Transverse colon (tissue), 4 donors: Measurements from ENCODE around the gene XRCC5. TPM values are rescaled to one million over a fixed set of nuclear protein-coding genes. Genes with fewer than 3 reads are reported as not detected.
"Not testable (repeated sequence)": the region's sequence is repeated elsewhere in the genome, so short reads cannot be mapped to it uniquely, and the experiment has no call there.

Experiments used
- DNase-seq: peaks from one replicate; pipeline ENCODE4 v3.0.0-alpha.2; 2019
- H3K27ac ChIP-seq, 4 donors: fragments of 200-600 bp; sonication (generic); 2 replicates each; pipeline ENCODE4 v1.5.1; 2016 to 2018; ENCODE audit warnings: inconsistent platforms in 4 of 4
- H3K27me3 ChIP-seq: fragments of 200-600 bp; sonication (generic); 2 replicates; pipeline ENCODE4 v1.5.1; 2017; ENCODE audit warnings: inconsistent platforms
- H3K36me3 ChIP-seq, 4 donors: fragments of 200-600 bp; sonication (generic); 2 replicates each; pipeline ENCODE4 v1.5.1; 2017 to 2019; ENCODE audit warnings: inconsistent platforms in 4 of 4
- H3K4me1 ChIP-seq, 4 donors: fragments of 200-600 bp; sonication (generic); 2 replicates each; pipeline ENCODE4 v1.5.1; 2017 to 2020; ENCODE audit warnings: inconsistent platforms in 4 of 4
- H3K4me3 ChIP-seq, 4 donors: fragments of 200-600 bp; sonication (generic); 1 replicate in 1 of 4; 2 replicates in 3 of 4; pipeline versions ENCODE4 v1.5.1 to v1.6.1; 2017 to 2019; ENCODE audit warnings: inconsistent platforms in 4 of 4
- H3K9me3 ChIP-seq, 2 donors: fragments of 200-600 bp; sonication (generic); 2 replicates each; pipeline ENCODE4 v1.5.1; 2017 to 2019; ENCODE audit warnings: inconsistent platforms in 2 of 2
- CTCF ChIP-seq, 5 experiments: fragments of 200-600 bp in 3 of 5; fragments of 450-650 bp in 2 of 5; sonication (generic) in 3 of 5; IDR thresholded peaks; 1 replicate in 2 of 5; 2 replicates in 3 of 5; pipeline ENCODE4 v1.5.1; 2016 to 2017; ENCODE audit warnings: antibody characterized with exemption in 5 of 5, inconsistent platforms in 3 of 5, mild to moderate bottlenecking in 2 of 5, moderate library complexity in 1 of 5
- EP300 ChIP-seq: sonication (generic); formaldehyde crosslinking; IDR thresholded peaks from one replicate; pipeline ENCODE4 v1.6.1; 2017; ENCODE audit warnings: antibody characterized with exemption, low read depth
- POLR2A ChIP-seq: fragments of 450-650 bp; IDR thresholded peaks from one replicate; pipeline ENCODE4 v1.6.1; 2016; ENCODE audit warnings: antibody characterized with exemption, mild to moderate bottlenecking, moderate library complexity
- POLR2AphosphoS5 ChIP-seq, 3 donors: sonication (generic); formaldehyde crosslinking; IDR thresholded peaks; one replicate each; pipeline ENCODE4 v1.6.1; 2016; ENCODE audit warnings: antibody characterized with exemption in 3 of 3
- WGBS, 2 donors: methylation state at CpG; one replicate each; pipeline ENCODE4 v1.1.5; 2018; ENCODE audit warnings: low coverage in 1 of 2; 5-methylcytosine and 5-hydroxymethylcytosine counted together
- in situ Hi-C, 4 donors: fragments of 200-750 bp; cut with MboI; loops; one replicate each; pipeline versions ENCODE4 v1.15.0 to v1.15.1; 2017; ENCODE audit warnings: low sequenced_read_pairs in 3 of 4, low pct_ligation_motif_present in 1 of 4, low pct_unique_long_range_greater_than_20kb in 1 of 4
- intact Hi-C: fragments of 100-400 bp; cut with DNase I; formaldehyde crosslinking; loops from one replicate; pipeline ENCODE4 v1.15.1; 2023; ENCODE audit warnings: low total_unique reads
- total RNA-seq, 4 donors: library from RNA; depleted of rRNA; stranded (reverse); fragments of >200 nt; gene quantifications; one replicate each; pipeline ENCODE4 v1.1.0, GENCODE V29; 2016

The XRCC5 gene
- total RNA-seq, 4 donors from 2014 or later, result 75.6 to 120 (median 101) TPM

GRCh38 chr2:216139884-216140283 is 30.7 kb downstream of the XRCC5 start:
- H3K27me3 ChIP-seq, result no peaks in the 10 kb centered on the region
- in situ Hi-C loops (no loop called here), intact Hi-C loops (no loop called here)
- peaks cover 0 to 84% (median 44%) of the 10 kb centered on the region in 4 donors for H3K36me3 ChIP-seq
- no peaks in the 10 kb centered on the region for H3K4me1 ChIP-seq
- peak in 3 of 5 experiments; percentile 16 to 23 (median 17) for TF ChIP-seq CTCF (IDR thresholded peaks at IDR 0.05)
- no peak for TF ChIP-seq POLR2AphosphoS5 (IDR thresholded peaks at IDR 0.05)
- no peak overlapping the region for H3K27ac ChIP-seq
- H3K9me3 ChIP-seq, result no peaks in the 10 kb centered on the region
- DNase-seq, result no peak
- H3K4me3 ChIP-seq, result no peak overlapping the region

- H3K9me3 ChIP-seq, H3K4me1 ChIP-seq, H3K27ac ChIP-seq, DNase-seq, H3K4me3 ChIP-seq, intact Hi-C loops, H3K27me3 ChIP-seq, in situ Hi-C loops: not testable (repeated sequence)
- 92 to 100% methylated on average over 1 to 4 of the region's 4 CpGs for WGBS, 2 donors
- H3K36me3 ChIP-seq, result peaks cover 0 to 89% (median 44%) of the 10 kb centered on the region in 4 donors
These were observed 32.4 kb downstream of the XRCC5 start for GRCh38 chr2:216141516-216141915.

- WGBS, 2 donors, result 96 to 100% methylated on average over 1 of the region's 1 CpG
- Histone ChIP-seq H3K4me1 (no peaks in the 10 kb centered on the region), H3K27ac (no peak overlapping the region), H3K4me3 (no peak overlapping the region), H3K36me3 (peaks cover 0 to 91% (median 39%) of the 10 kb centered on the region in 4 donors), H3K27me3 (no peaks in the 10 kb centered on the region), H3K9me3 (no peaks in the 10 kb centered on the region)
- intact Hi-C loops, result no loop called here
- TF ChIP-seq EP300, result no peak
- no peak for TF ChIP-seq POLR2AphosphoS5 (IDR thresholded peaks at IDR 0.05)
- TF ChIP-seq POLR2A, result no peak
- no peak for TF ChIP-seq CTCF (IDR thresholded peaks at IDR 0.05)
- DNase-seq, result no peak
- in situ Hi-C loops, result no loop called here
These were observed 33.4 kb downstream of the XRCC5 start for GRCh38 chr2:216142540-216142939.

GRCh38 chr2:216144372-216144771 is 35.2 kb downstream of the XRCC5 start:
- WGBS, 2 donors, result 97 to 100% methylated on average over 1 of the region's 1 CpG
- no peak for DNase-seq
- Histone ChIP-seq H3K9me3 (no peaks in the 10 kb centered on the region), H3K27ac (no peak overlapping the region), H3K4me1 (no peaks in the 10 kb centered on the region), H3K36me3 (peaks cover 0 to 85% (median 38%) of the 10 kb centered on the region in 4 donors), H3K27me3 (no peaks in the 10 kb centered on the region), H3K4me3 (no peak overlapping the region)
- in situ Hi-C loops, result no loop called here
- TF ChIP-seq EP300 (no peak), CTCF (IDR thresholded peaks at IDR 0.05) (no peak), POLR2A (no peak), POLR2AphosphoS5 (IDR thresholded peaks at IDR 0.05) (no peak)
- intact Hi-C loops, result no loop called here

GRCh38 chr2:216144857-216145256 is 35.7 kb downstream of the XRCC5 start:
- Histone ChIP-seq H3K36me3 (peaks cover 0 to 83% (median 38%) of the 10 kb centered on the region in 4 donors), H3K27me3 (no peaks in the 10 kb centered on the region), H3K4me3 (no peak overlapping the region), H3K9me3 (no peaks in the 10 kb centered on the region), H3K27ac (no peak overlapping the region), H3K4me1 (no peaks in the 10 kb centered on the region)
- TF ChIP-seq POLR2A (no peak), POLR2AphosphoS5 (IDR thresholded peaks at IDR 0.05) (no peak), EP300 (no peak), CTCF (IDR thresholded peaks at IDR 0.05) (no peak)
- in situ Hi-C loops (no loop called here), intact Hi-C loops (no loop called here)
- 89 to 93% methylated on average over 4 of the region's 4 CpGs for WGBS, 2 donors
- no peak for DNase-seq
